Pancreas (tissue), 10 donors: ENCODE results near the gene PURA. TPM values are rescaled to one million over a fixed set of nuclear protein-coding genes. Genes with fewer than 3 reads are reported as not detected.

ENCODE experiments used
- ATAC-seq, 4 donors: fragments of 200-7000 bp; cut with Tn5 transposase; one replicate each; pipeline versions ENCODE4 v1.8.0 to v1.9.1; 2020; ENCODE audit warnings: mild to moderate bottlenecking in 4 of 4, moderate library complexity in 4 of 4
- DNase-seq, 6 donors: peaks; one replicate each; pipeline ENCODE4 v3.0.0-alpha.2; 2020
- FAIRE-seq: peaks from 2 replicates; lab custom pipeline; 2012; peaks lifted over from hg19 to GRCh38; lab: Jason Lieb, UNC
- H3K27ac ChIP-seq, 4 donors: fragments of 200-600 bp; sonication (generic); 1 replicate in 3 of 4; 2 replicates in 1 of 4; pipeline versions ENCODE4 v1.5.0 to v1.8.0; 2020
- H3K27me3 ChIP-seq, 4 donors: fragments of 200-600 bp; one replicate each; pipeline ENCODE4 v1.8.0; 2021
- H3K36me3 ChIP-seq, 3 donors: fragments of 200-600 bp; sonication (generic) in 1 of 3; one replicate each; pipeline versions ENCODE4 v1.5.0 to v1.8.0; 2020 to 2021
- H3K4me1 ChIP-seq, 3 donors: fragments of 200-600 bp; one replicate each; pipeline ENCODE4 v1.8.0; 2021
- H3K4me3 ChIP-seq, 4 donors: fragments of 200-600 bp; sonication (generic) in 2 of 4; one replicate each; pipeline versions ENCODE4 v1.5.0 to v1.8.0; 2020 to 2021
- H3K9me3 ChIP-seq, 4 donors: fragments of 200-600 bp; one replicate each; pipeline ENCODE4 v1.8.0; 2021
- CTCF ChIP-seq, 4 donors: fragments of 200-600 bp; sonication (generic) in 3 of 4; IDR thresholded peaks; one replicate each; pipeline versions ENCODE4 v1.5.0 to v1.8.0; 2021; ENCODE audit warnings: antibody characterized with exemption in 4 of 4
- WGBS, 2 donors: extraction: QIAGEN DNeasy Blood & Tissue Kit; methylation state at CpG; one replicate each; pipeline ENCODE4 v1.1.7; 2013; 5-methylcytosine and 5-hydroxymethylcytosine counted together
- intact Hi-C, 3 donors: fragments of 100-400 bp; cut with DNase I; formaldehyde crosslinking; loops; one replicate each; pipeline versions ENCODE4 v1.11.1 to v1.14.2; 2022
- polyA plus RNA-seq, 2 donors: library from polyadenylated mRNA; stranded (reverse); fragments of 200-250 nt; gene quantifications; one replicate each; pipeline ENCODE4 v1.2.3, GENCODE V29; 2013
- total RNA-seq, 6 donors: library from RNA; stranded (reverse); fragmentation: NEBNext Ultra II Directional in 4 of 6; extraction: Animal tissue kit (Norgen Biotek cat#: 25700) in 4 of 6; gene quantifications; one replicate each; pipeline versions ENCODE4 v1.2.1 to v1.2.4, GENCODE V29; 2021 to 2023
- donor health status: healthy with polysubstance abuse.
- donor health status: DM: no; HTN: no; CAD: no; lungs with moderate emphysema.
- donor health status: DM: no; HTN: no; CAD: no.
- donor health status: control.
- donor health status: control.
- donor health status: Bipolar disorder and iron deficiency.
- donor health status: DM: yes; HTN: yes; CAD: no.
- donor health status: DM: no; HTN: no; CAD: no.
- donor health status: DM: no; HTN: no; CAD: no.
- donor health status: DM: yes; HTN: yes; CAD: no.

The PURA gene
- total and polyA plus RNA-seq, 8 donors, result 3.2 to 17.2 (median 9.3) TPM

- TF ChIP-seq CTCF (IDR thresholded peaks at IDR 0.05), result no peak
- FAIRE-seq, result no peak
- Histone ChIP-seq H3K9me3 (no peaks in the 10 kb centered on the region), H3K27me3 (no peaks in the 10 kb centered on the region), H3K4me3 (no peak overlapping the region), H3K27ac (no peak overlapping the region), H3K36me3 (no peaks in the 10 kb centered on the region), H3K4me1 (peaks cover 8 to 44% (median 30%) of the 10 kb centered on the region in 3 donors)
- intact Hi-C loops, result no loop called here
- ATAC-seq, result no peak
- DNase-seq, result no peak
- WGBS, 2 donors, result 56 to 57% methylated on average over 3 of the region's 3 CpGs
Measured at GRCh38 chr5:140118302-140118936, 4.5 kb downstream of the PURA start.

- intact Hi-C loops, result no loop called here
- H3K9me3 ChIP-seq, result no peaks in the 10 kb centered on the region
- WGBS, 2 donors, result 95 to 96% methylated on average over 4 of the region's 4 CpGs
- no peak for DNase-seq
- peaks cover 5 to 21% (median 21%) of the 10 kb centered on the region in 3 donors for H3K4me1 ChIP-seq
- FAIRE-seq, result no peak
- no peaks in the 10 kb centered on the region for H3K36me3 ChIP-seq
- no peak within 1 kb of the TSS for H3K4me3 ChIP-seq
- no peak for TF ChIP-seq CTCF (IDR thresholded peaks at IDR 0.05)
- H3K27ac ChIP-seq, result no peak within 1 kb of the TSS
- H3K27me3 ChIP-seq, result no peaks in the 10 kb centered on the region
- no peak for ATAC-seq
Measured at GRCh38 chr5:140125637-140126036, 11.7 kb downstream of the PURA start, which contains the start of gene IGIP. Gene IGIP, plus strand, starts transcription at chr5:140125937. Its CDS starts 2,540 bp downstream, at chr5:140128477.

GRCh38 chr5:140126315-140127012 lies 12.6 kb downstream of the PURA start:
- H3K4me3 ChIP-seq, result no peak overlapping the region
- H3K27me3 ChIP-seq, result no peaks in the 10 kb centered on the region
- H3K36me3 ChIP-seq, result no peaks in the 10 kb centered on the region
- no peak overlapping the region for H3K27ac ChIP-seq
- 58 to 66% methylated on average over 6 of the region's 6 CpGs for WGBS, 2 donors
- peak; percentile 54 to 82 (median 64) for ATAC-seq
- no peak for TF ChIP-seq CTCF (IDR thresholded peaks at IDR 0.05)
- H3K4me1 ChIP-seq, result peaks cover 5 to 21% (median 21%) of the 10 kb centered on the region in 3 donors
- DNase-seq, result no peak
- H3K9me3 ChIP-seq, result no peaks in the 10 kb centered on the region
- no peak for FAIRE-seq
- intact Hi-C loops, result no loop called here

GRCh38 chr5:140128376-140128775 lies 14.5 kb downstream of the PURA start:
- H3K27me3 ChIP-seq, result no peaks in the 10 kb centered on the region
- 38 to 47% methylated on average over 5 of the region's 5 CpGs for WGBS, 2 donors
- FAIRE-seq, result no peak

More at GRCh38 chr5:140128376-140128775, 14.5 kb downstream of the PURA start:
- Histone ChIP-seq H3K9me3 (no peaks in the 10 kb centered on the region), H3K4me1 (peaks cover 5 to 26% (median 21%) of the 10 kb centered on the region in 3 donors), H3K27ac (no peak overlapping the region), H3K4me3 (no peak overlapping the region), H3K36me3 (no peaks in the 10 kb centered on the region)
- ATAC-seq (peak in 3 of 4 donors; percentile 61 to 68 (median 67)), DNase-seq (no peak)
- intact Hi-C loops, result no loop called here
- no peak for TF ChIP-seq CTCF (IDR thresholded peaks at IDR 0.05)
